NCI-H774 (cell line): ENCODE data around the gene TPD52L2.
A peak's percentile ranks its signal among the peaks of the same experiment; 100 is the strongest.
"Not testable (repeated sequence)": the region's sequence is repeated elsewhere in the genome, so short reads cannot be mapped to it uniquely, and the experiment has no call there.

Experiments
- DNase-seq: peaks from one replicate; lab custom pipeline; 2025; lab: John Stamatoyannopoulos, UW

TPD52L2 gene

GRCh38 chr20:63878899-63879663 is 14.0 kb downstream of the TPD52L2 start:
- no peak for DNase-seq

GRCh38 chr20:63880901-63881300 is 15.8 kb downstream of the TPD52L2 start:
- DNase-seq, result not testable (repeated sequence)

- DNase-seq, result no peak
These were observed 16.6 kb downstream of the TPD52L2 start for GRCh38 chr20:63881451-63882226.

- no peak for DNase-seq
These were observed 17.5 kb downstream of the TPD52L2 start for GRCh38 chr20:63882257-63883200.

GRCh38 chr20:63883201-63883593 is 18.1 kb downstream of the TPD52L2 start:
- no peak for DNase-seq

- no peak for DNase-seq
These were observed 19.6 kb downstream of the TPD52L2 start for GRCh38 chr20:63884506-63885263.

GRCh38 chr20:63885264-63886053 is 20.4 kb downstream of the TPD52L2 start:
- DNase-seq, result no peak

GRCh38 chr20:63886054-63886419 is 21.0 kb downstream of the TPD52L2 start:
- DNase-seq, result no peak

- no peak for DNase-seq
These were observed 21.9 kb downstream of the TPD52L2 start for GRCh38 chr20:63886921-63887320.

- DNase-seq, result no peak
These were observed 24.5 kb downstream of the TPD52L2 start for GRCh38 chr20:63889241-63890200.

GRCh38 chr20:63890201-63890576 is 25.1 kb downstream of the TPD52L2 start:
- no peak for DNase-seq

- DNase-seq, result no peak
These were observed 25.5 kb downstream of the TPD52L2 start for GRCh38 chr20:63890616-63891015.

- no peak for DNase-seq
These were observed 26.3 kb downstream of the TPD52L2 start for GRCh38 chr20:63891061-63892002.

GRCh38 chr20:63892402-63892801 is 27.3 kb downstream of the TPD52L2 start:
- no peak for DNase-seq

GRCh38 chr20:63893999-63894357 is 28.9 kb downstream of the TPD52L2 start:
- DNase-seq, result no peak

- peak; percentile 90 for DNase-seq
These were observed 29.5 kb downstream of the TPD52L2 start, which contains the start of gene DNAJC5 for GRCh38 chr20:63894358-63895201. DNAJC5 (plus strand) TSS chr20:63895126; CDS start chr20:63928346, 33,220 bp downstream.

GRCh38 chr20:63895202-63895951 is 30.3 kb downstream of the TPD52L2 start:
- DNase-seq, result no peak
